ENCODE measurements around the gene DNAL1.
A peak's percentile ranks its signal among the peaks of the same experiment; 100 is the strongest.

The DNAL1 gene

GRCh38 chr14:73612339-73613045, 32.3 kb upstream of the DNAL1 start, which contains the start of gene ACOT6:
Gene ACOT6 (plus strand): TSS chr14:73612517. CDS start chr14:73612572, 55 bp downstream.
- peak within 1 kb of the TSS; percentile 54 for H3K4me3 ChIP-seq (replicated peaks; ENCODE audit: low read depth, low read length)
- DNase-seq (ENCODE audit: low read depth) = peak; percentile 69
- no peak for TF ChIP-seq CTCF (IDR thresholded peaks at IDR 0.05; ENCODE audit: low read length, missing control alignments)

- no peak for DNase-seq (ENCODE audit: low read depth)
- no peak for TF ChIP-seq CTCF (IDR thresholded peaks at IDR 0.05; ENCODE audit: low read length, missing control alignments)
- peak overlapping the region; percentile 54 for H3K4me3 ChIP-seq (replicated peaks; ENCODE audit: low read depth, low read length)
Observed at GRCh38 chr14:73613046-73613383, 31.8 kb upstream of the DNAL1 start.

- no peak overlapping the region for H3K4me3 ChIP-seq (replicated peaks; ENCODE audit: low read depth, low read length)
- TF ChIP-seq CTCF (IDR thresholded peaks at IDR 0.05; ENCODE audit: low read length, missing control alignments) = no peak
- DNase-seq (ENCODE audit: low read depth) = no peak
Observed at GRCh38 chr14:73613419-73613963, 31.3 kb upstream of the DNAL1 start.

GRCh38 chr14:73616831-73617230, 28.0 kb upstream of the DNAL1 start:
- no peak overlapping the region for H3K4me3 ChIP-seq (replicated peaks; ENCODE audit: low read depth, low read length)
- no peak for TF ChIP-seq CTCF (IDR thresholded peaks at IDR 0.05; ENCODE audit: low read length, missing control alignments)
- DNase-seq (ENCODE audit: low read depth) = no peak

- no peak overlapping the region for H3K4me3 ChIP-seq (replicated peaks; ENCODE audit: low read depth, low read length)
- TF ChIP-seq CTCF (IDR thresholded peaks at IDR 0.05; ENCODE audit: low read length, missing control alignments) = no peak
- DNase-seq (ENCODE audit: low read depth) = no peak
Observed at GRCh38 chr14:73619524-73619923, 25.3 kb upstream of the DNAL1 start.

GRCh38 chr14:73620268-73620667, 24.5 kb upstream of the DNAL1 start:
- no peak overlapping the region for H3K4me3 ChIP-seq (replicated peaks; ENCODE audit: low read depth, low read length)
- no peak for TF ChIP-seq CTCF (IDR thresholded peaks at IDR 0.05; ENCODE audit: low read length, missing control alignments)
- no peak for DNase-seq (ENCODE audit: low read depth)
